SHP77 (cell line): Measurements from ENCODE around the gene LHX3.

Source experiments
- DNase-seq, 2 experiments: peaks; one replicate each; lab custom pipeline; 2025; lab: John Stamatoyannopoulos, UW

The LHX3 gene

GRCh38 chr9:136204838-136205706 is at the start of gene LHX3:
Gene LHX3, minus strand, starts transcription at chr9:136205128. Its CDS starts 116 bp downstream, at chr9:136205012.
- no peak for DNase-seq

DNA sequence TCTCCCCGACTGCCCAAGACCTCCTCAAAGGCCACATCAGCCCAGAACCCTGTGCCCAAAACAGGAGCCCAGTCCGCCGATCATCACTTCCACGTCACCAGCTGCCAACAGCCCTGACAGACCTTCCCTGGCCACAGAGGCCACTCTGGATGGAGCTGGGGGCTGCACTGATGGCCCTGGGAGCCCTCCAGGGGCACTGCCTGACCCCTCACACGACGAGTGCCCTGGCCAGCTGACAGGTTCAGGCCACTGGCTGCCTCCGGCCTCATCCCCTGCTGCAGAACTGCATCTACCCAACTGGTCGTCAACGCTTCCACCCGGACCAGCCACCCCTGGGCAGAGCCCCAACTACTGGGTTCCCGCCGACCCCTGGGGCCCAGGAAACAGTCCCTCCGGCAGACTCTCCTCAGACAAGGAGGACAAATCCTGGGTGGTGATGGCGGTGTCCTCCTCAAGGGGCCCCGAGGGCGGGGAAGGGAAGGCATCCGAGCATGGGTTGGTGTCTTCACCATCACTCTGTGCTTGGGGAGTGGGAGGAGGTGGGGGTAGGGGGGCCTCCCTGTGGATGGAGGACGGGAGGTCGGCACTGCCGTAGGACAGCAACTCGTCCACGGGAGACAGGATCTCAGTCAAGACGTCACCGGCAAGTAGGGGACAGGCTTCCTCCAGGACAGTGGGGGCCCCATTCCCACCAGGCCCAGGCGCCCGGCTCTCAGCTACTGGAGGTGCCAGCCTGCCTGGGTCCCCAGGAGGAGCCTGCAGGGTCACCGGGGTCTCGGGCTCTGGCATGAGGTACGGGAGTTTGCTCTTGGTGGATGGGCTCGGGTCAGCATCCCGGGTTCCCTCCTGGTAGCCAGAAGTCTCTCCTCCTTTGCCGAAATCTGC is 48.6 kb upstream of the LHX3 start:
- DNase-seq, result no peak

GRCh38 chr9:136252846-136253245 is 47.9 kb upstream of the LHX3 start:
- DNase-seq, result no peak

DNA sequence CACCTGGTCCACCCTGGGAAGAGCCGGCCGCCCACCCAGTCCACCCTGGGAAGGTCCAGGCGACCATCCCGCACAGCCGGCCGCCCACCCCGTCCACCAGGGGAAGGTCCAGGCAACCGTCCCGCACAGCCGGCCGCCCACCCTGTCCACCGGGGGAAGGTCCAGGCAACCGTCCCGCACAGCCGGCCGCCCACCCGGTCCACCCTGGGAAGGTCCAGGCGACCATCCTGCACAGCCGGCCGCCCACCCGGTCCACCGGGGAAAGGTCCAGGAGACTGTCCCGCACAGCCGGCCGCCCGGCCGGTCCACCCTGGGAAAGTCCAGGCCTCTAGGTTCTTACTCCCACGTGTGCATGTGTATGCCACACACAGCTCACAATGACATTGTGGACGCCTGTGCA is 47.4 kb upstream of the LHX3 start:
- no peak for DNase-seq

- peak in 1 of 2 experiments; percentile 10 for DNase-seq
Measured at GRCh38 chr9:136251264-136252115, 46.6 kb upstream of the LHX3 start.

GRCh38 chr9:136250676-136251075 is 45.7 kb upstream of the LHX3 start:
- DNase-seq, result no peak

GRCh38 chr9:136249877-136250559 is 45.1 kb upstream of the LHX3 start:
- DNase-seq, result peak; percentile 89 to 94

GRCh38 chr9:136248951-136249876 is 44.3 kb upstream of the LHX3 start:
- DNase-seq, result no peak

GRCh38 chr9:136247947-136248637 is 43.2 kb upstream of the LHX3 start:
- no peak for DNase-seq

DNA sequence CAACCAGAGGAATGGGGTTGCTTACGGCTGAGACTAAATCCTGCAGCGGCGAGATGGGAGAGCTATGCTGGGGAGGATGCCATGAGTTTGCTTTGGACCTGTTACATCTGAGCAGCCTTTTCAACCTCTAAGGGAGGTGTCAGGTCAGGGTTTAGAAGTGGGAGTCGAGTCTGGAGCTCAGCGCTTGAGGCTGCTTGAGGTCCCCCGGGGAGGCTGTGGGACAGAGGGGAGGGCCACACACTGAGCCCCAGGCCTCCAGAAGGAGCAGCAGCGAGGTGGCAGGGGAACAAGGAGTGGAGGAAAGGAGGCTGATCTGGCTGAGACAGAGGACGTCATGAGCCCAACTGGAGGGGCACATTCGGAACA is 42.6 kb upstream of the LHX3 start:
- no peak for DNase-seq

DNA sequence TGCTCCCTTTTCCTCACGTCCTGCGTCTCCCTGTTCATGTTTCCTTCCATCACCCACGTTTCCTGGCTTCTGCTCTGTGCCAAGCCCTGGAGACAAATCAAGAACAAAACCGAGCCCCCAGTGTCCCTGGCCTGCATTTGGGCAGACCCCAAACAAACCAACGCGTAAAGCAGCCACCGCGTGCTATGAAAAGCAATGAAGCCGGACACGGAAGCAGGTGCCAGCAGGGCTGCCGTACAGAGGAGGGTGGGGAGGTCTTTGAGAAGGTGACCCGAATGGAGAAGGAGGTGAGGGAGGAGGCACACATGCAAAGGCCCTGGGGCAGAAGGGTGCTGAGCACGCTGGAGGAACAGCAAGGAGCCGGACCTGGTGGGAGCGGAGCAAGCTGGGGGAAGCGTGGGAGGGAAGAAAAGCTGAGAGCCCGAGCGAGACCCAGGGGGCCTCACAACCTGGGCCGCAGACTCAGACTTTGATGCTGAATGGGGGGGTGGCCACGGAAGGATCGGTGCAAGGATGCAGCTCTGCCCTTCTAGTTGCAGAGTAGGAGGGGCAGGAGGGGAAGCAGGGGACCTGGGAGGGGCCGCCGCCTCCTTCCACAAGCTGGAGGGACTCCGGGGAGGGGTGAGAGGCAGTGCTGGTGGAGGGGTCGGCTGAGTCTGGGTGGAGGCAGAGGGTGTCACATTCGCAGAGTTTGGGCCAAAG is 42.1 kb upstream of the LHX3 start:
- DNase-seq, result no peak

GRCh38 chr9:136245219-136246150 is 40.6 kb upstream of the LHX3 start, which contains the start of gene QSOX2:
Gene QSOX2, minus strand, starts transcription at chr9:136245812. Its CDS starts 9 bp downstream, at chr9:136245803.
- peak in 1 of 2 experiments; percentile 71 for DNase-seq

GRCh38 chr9:136244969-136245218 is 40.0 kb upstream of the LHX3 start:
- no peak for DNase-seq

DNA sequence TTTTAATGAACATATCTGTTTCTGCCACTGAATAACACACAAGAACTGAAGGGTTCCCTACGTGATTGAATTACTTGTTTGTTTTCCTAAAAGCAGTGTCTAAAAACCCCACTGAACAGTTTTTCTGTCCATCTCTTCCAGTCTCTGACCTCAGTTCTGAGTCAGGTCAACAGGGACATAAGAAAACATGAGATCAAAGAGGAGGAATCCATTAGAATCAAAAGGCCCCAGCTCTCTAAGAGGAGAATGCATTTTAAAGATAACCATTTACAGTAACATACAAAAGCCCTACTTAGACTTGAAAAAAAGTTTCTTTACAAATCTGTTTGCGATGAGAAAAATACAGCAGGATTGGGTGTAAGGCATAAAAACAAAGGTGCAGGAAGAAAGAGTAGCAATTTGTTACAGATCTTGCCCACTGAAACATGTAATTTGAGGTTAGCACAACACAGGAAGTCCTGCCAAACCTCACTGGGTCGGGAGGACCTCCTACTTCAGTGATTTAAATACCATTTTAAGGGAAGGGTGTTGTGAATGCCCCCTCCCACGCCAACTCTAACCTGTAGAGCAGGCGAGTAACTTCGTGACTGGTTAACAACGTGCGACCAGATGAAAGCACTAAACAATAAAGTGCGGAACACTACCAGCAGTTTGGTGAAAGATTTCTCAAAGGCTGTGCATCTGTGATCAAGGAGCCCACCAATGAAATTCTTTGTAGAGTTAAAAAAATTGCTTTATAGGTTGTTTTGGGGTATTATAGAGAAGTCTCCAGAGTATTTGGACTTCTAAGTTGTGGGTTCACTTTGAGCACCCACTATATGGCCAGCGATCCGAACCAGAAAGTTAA is 39.4 kb upstream of the LHX3 start:
- DNase-seq, result no peak

GRCh38 chr9:136243631-136244030 is 38.7 kb upstream of the LHX3 start:
- DNase-seq, result no peak

DNA sequence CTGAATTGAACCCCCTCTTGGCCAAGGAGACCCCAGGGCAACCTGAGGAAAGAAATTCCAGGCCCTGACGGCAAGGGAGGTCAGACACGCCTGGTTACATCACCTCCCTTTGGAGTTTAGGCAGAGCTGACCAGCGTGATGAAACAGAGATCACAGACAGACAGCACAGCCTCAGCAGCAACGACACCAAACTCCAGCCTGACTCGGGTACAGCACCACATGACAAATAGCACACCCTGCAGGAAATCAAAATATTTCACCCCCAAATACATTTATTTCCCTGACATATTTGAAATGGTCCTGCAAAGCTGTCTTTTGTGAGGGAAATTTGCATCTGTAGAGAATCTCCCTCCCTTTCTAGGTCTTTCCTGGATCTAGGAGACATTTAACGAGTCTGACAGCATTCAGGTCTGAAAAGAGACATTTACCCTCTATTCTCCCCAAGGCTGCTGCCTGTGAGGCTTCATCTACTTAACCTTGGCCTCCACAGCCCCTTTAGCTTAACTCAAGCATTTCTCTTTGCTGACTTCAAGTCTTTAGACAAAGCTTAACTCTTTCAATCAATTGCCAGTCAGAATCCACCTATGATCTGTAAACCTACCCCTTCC is 38.1 kb upstream of the LHX3 start:
- no peak for DNase-seq

DNA sequence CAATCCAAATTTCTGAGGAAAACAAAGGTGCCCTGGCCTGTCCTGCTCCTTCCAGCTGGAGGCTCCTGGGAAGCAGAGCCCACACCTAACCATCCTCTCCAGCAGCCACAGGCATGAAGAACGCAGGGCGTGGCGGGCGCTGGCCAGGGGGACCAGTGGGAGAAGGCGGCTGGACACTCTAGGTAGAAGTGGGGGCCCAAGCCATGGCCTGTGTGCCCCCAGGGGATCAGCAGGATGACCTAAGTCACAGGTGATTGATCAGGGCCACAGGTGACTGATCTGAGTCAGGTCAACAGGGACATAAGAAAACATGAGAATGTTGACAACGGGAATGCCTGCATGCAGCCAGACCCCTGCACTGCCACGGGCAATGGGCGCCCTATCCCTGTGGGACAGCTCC is 37.3 kb upstream of the LHX3 start:
- no peak for DNase-seq
